Astrocyte (in vitro differentiated cells and primary cell): ENCODE data around the gene FNDC11.

Experiments
- EZH2 ChIP-seq: IDR thresholded peaks from 2 replicates; pipeline ENCODE4 v1.6.1; 2012; ENCODE audit warnings: mild to moderate bottlenecking, low read length, inconsistent platforms; ENCODE audit not compliant: insufficient read depth
- TF ChIP-seq, protein P1 (sequence below): IDR thresholded peaks from 2 replicates; pipeline ENCODE4 v1.5.1; 2011; ENCODE audit warnings: low read depth, mild to moderate bottlenecking, inconsistent platforms, low read length, moderate library complexity; ENCODE audit not compliant: insufficient read depth

DNA sequence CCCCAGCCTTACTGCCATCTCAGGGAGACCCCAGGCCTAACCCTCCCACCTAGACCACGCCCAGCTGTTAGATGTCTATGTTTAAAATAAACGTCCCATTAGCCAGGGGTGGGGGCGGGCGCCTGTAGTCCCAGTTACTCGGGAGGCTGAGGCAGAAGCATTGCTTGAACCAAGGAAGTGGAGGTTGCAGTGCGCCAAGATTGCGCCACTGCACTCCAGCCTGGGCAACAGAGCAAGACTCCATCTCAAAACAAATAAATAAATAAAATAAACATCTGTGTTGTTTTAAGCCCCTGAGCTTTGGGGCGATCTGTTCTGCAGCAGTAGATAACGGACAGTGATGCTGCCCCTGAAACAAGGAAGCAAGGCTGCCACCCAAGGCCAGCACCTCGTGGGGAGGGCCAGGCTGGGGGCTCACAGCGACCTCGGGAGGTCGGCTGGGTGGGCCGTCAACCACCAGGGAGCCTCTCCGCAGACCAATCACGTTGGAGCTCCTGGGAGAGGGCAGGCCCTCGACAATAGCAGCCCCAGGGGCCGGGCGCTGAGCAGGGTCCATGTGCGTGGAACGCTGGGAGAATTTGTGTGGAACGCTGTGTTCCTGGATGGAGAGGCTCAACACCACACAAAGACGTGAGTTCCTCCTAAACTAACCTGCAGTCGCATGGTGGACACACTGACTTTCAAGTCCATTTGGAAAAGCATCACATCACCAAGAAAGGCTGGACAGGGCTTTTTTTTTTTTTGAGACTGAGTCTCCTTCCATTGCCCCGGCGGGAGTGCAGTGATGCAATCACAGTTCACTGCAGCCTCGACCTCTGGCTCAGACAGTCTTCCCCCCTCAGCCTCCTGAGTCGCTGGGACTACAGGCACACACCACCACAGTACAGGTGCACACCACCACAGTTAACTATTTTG lies 21.1 kb downstream of the FNDC11 start:
- TF ChIP-seq, protein P1, sequence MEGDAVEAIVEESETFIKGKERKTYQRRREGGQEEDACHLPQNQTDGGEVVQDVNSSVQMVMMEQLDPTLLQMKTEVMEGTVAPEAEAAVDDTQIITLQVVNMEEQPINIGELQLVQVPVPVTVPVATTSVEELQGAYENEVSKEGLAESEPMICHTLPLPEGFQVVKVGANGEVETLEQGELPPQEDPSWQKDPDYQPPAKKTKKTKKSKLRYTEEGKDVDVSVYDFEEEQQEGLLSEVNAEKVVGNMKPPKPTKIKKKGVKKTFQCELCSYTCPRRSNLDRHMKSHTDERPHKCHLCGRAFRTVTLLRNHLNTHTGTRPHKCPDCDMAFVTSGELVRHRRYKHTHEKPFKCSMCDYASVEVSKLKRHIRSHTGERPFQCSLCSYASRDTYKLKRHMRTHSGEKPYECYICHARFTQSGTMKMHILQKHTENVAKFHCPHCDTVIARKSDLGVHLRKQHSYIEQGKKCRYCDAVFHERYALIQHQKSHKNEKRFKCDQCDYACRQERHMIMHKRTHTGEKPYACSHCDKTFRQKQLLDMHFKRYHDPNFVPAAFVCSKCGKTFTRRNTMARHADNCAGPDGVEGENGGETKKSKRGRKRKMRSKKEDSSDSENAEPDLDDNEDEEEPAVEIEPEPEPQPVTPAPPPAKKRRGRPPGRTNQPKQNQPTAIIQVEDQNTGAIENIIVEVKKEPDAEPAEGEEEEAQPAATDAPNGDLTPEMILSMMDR: no peak
- TF ChIP-seq EZH2: no peak
